Adrenal gland (tissue), 5 donors: ENCODE results near the gene ARHGAP18.

ENCODE experiments used
- POLR2A ChIP-seq, 2 donors: fragments of 450-650 bp; IDR thresholded peaks; one replicate each; pipeline ENCODE4 v1.6.1; 2017; ENCODE audit warnings: antibody characterized with exemption in 2 of 2, mild to moderate bottlenecking in 2 of 2, moderate library complexity in 1 of 2
- TF ChIP-seq, protein P1 (sequence below), 6 experiments: fragments of 450-650 bp in 4 of 6; fragments of 200-600 bp in 2 of 6; sonication (generic) in 1 of 6; IDR thresholded peaks; 1 replicate in 5 of 6; 2 replicates in 1 of 6; pipeline versions ENCODE4 v1.5.1 to v1.8.0; 2016 to 2021; ENCODE audit warnings: antibody characterized with exemption in 6 of 6, mild to moderate bottlenecking in 2 of 6, moderate library complexity in 1 of 6
- donor health status: DM: no; HTN: no; CAD: no.

DNA sequence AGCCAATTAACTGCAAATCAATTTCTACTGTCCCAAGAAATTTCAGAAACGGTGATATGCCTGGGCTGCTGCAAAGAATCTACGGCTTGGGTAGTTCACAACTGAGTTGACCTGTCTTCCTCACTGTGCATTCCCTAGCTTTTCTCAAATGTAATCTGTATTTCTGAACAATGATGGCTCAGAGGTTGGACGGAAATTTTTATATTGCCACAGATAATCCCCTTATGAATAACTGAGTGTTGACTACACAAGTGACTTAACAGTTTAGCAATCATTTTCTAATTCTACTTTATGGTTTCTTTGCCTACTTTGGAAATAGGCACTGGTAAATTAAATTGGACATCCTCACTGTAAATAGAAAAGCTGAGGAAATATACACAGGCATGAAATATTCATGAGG lies 94.5 kb downstream of the ARHGAP18 start:
- no peak for TF ChIP-seq POLR2A (IDR thresholded peaks at IDR 0.05)
- TF ChIP-seq, protein P1, sequence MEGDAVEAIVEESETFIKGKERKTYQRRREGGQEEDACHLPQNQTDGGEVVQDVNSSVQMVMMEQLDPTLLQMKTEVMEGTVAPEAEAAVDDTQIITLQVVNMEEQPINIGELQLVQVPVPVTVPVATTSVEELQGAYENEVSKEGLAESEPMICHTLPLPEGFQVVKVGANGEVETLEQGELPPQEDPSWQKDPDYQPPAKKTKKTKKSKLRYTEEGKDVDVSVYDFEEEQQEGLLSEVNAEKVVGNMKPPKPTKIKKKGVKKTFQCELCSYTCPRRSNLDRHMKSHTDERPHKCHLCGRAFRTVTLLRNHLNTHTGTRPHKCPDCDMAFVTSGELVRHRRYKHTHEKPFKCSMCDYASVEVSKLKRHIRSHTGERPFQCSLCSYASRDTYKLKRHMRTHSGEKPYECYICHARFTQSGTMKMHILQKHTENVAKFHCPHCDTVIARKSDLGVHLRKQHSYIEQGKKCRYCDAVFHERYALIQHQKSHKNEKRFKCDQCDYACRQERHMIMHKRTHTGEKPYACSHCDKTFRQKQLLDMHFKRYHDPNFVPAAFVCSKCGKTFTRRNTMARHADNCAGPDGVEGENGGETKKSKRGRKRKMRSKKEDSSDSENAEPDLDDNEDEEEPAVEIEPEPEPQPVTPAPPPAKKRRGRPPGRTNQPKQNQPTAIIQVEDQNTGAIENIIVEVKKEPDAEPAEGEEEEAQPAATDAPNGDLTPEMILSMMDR (IDR thresholded peaks at IDR 0.05): no peak
